HG03575 (cell line): ENCODE data around the gene ZNF580.

Experiments used
- ATAC-seq: cut with Tn5 transposase; IDR thresholded peaks from one replicate; pipeline ENCODE4 v1.9.1; 2021; ENCODE audit not compliant: unreplicated experiment, insufficient number of reproducible peaks, low FRiP score; ENCODE audit errors: extremely low read depth

ZNF580 gene

GRCh38 chr19:55685776-55686175 lies 45.0 kb downstream of the ZNF580 start:
- ATAC-seq = no peak

GRCh38 chr19:55686311-55687050 lies 45.7 kb downstream of the ZNF580 start:
- ATAC-seq = no peak

DNA sequence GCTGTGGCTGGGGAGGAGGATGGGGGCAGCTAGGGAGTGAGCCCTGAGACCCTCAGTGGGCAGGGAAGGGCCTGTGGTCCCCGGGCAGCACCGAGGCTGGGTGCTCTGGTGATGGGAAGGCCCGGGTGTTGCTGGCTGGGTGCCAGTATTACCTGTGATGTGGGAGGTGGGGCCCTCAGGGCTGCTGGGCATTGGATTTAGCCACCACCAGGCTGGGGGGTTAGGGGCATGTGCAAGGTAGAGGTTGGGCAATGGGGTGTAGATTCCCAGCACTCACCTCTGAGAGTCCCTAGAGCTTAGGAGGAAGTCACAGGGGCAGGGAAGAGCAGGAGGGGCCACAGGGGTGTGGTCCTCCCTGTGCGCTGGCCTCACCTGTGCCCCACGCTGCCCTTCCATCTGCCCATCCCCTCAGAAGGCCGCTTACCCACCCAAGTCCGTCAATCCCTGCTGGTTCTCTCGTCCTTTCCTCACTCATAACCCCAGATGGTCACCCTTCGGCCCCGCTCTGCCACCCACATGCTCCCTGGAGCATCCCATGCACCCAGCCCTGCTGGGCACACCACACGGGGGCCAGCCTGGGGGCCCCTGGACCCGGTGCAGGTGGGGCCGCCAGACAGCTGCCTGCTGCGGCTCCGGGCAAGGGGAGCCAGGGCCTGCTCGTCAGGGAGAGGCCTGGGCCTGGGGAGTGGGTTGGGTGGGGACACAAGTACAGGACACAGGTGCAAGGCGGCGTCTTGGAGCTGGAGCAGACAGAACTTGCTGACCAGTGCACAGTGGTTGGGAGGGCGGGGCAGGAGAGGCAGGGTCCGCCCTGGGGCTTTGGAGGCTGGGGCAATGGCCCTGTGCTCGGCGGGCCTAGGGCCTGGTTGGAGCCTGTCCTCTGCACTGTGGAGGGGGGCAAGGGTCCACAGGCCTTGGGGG lies 46.7 kb downstream of the ZNF580 start:
- ATAC-seq = no peak

GRCh38 chr19:55688422-55689218 lies 47.8 kb downstream of the ZNF580 start:
- ATAC-seq = no peak

- no peak for ATAC-seq
These were observed 48.8 kb downstream of the ZNF580 start for GRCh38 chr19:55689411-55690108.

GRCh38 chr19:55690109-55690768 lies 49.4 kb downstream of the ZNF580 start:
- ATAC-seq = no peak

GRCh38 chr19:55690769-55691545 lies 50.2 kb downstream of the ZNF580 start:
- no peak for ATAC-seq

- no peak for ATAC-seq
These were observed 51.0 kb downstream of the ZNF580 start for GRCh38 chr19:55691561-55692481.

- ATAC-seq = no peak
These were observed 51.9 kb downstream of the ZNF580 start for GRCh38 chr19:55692681-55693081.
